Endothelial cell of umbilical vein (primary cell): Measurements from ENCODE around the gene ALLC. TPM values are rescaled to one million over a fixed set of nuclear protein-coding genes. Genes with fewer than 3 reads are reported as not detected.

ENCODE experiments used
- BruUV-seq: library from RNA; stranded (reverse); fragments of 400-500 nt; replicated peaks from 2 replicates; lab custom pipeline; 2021; lab: Mats Ljungman, UMichigan
- CTCF ChIA-PET: fragments of 300-600, 350-600 bp; sonication (Branson Sonifier 250); formaldehyde crosslinking; loops from one replicate; lab custom pipeline; 2021; ENCODE audit warnings: antibody characterized with exemption, inconsistent platforms; lab: Charles Lee
- POLR2A ChIA-PET: fragments of 300-600, 350-600 bp; sonication (Branson Sonifier 250); formaldehyde crosslinking; loops from one replicate; lab custom pipeline; 2021; ENCODE audit warnings: antibody characterized with exemption, inconsistent platforms; lab: Charles Lee
- DNase-seq: peaks from one replicate; pipeline ENCODE4 v3.0.0-alpha.2; 2011; ENCODE audit warnings: low read depth, low spot score
- FAIRE-seq: peaks from 2 replicates; lab custom pipeline; 2011; peaks lifted over from hg19 to GRCh38; lab: Jason Lieb, UNC
- H2AFZ ChIP-seq: 2 replicates; pipeline ENCODE4 v1.6.0; 2012; ENCODE audit warnings: low read depth, low read length, control low read depth, inconsistent platforms
- H3K27ac ChIP-seq: 2 replicates; pipeline ENCODE4 v1.5.1; 2011; ENCODE audit warnings: low read depth, mild to moderate bottlenecking, control low read depth, low read length, moderate library complexity; ENCODE audit not compliant: insufficient read depth
- H3K27me3 ChIP-seq, 2 experiments: 2 replicates each; pipeline versions ENCODE4 v1.6.0 to v1.6.1; 2011; ENCODE audit warnings: low read length in 2 of 2, mixed read lengths in 1 of 2; ENCODE audit not compliant: control insufficient read depth in 2 of 2, insufficient read depth in 2 of 2
- H3K36me3 ChIP-seq, 2 experiments: 2 replicates in 1 of 2; 3 replicates in 1 of 2; pipeline ENCODE4 v1.5.1; 2011; ENCODE audit warnings: low read length in 2 of 2, mild to moderate bottlenecking in 1 of 2, moderate library complexity in 1 of 2; ENCODE audit not compliant: control insufficient read depth in 2 of 2, insufficient read depth in 2 of 2; ENCODE audit errors: extremely low read depth in 1 of 2
- H3K4me1 ChIP-seq: 3 replicates; pipeline ENCODE4 v1.5.1; 2011; ENCODE audit warnings: mild to moderate bottlenecking, low read length; ENCODE audit not compliant: control insufficient read depth, insufficient read depth; ENCODE audit errors: extremely low read depth
- H3K4me2 ChIP-seq: 2 replicates; pipeline ENCODE4 v1.6.1; 2011; ENCODE audit warnings: low read length, control low read depth, mixed read lengths; ENCODE audit not compliant: insufficient read depth
- H3K4me3 ChIP-seq, 3 experiments: fragments of 200-600 bp in 1 of 3; sonication (generic), shearing (Covaris generic) in 1 of 3; replicated peaks in 1 of 3; 2 replicates each; pipeline ENCODE4 v1.5.1; 2011 to 2016; ENCODE audit warnings: control low read depth in 3 of 3, low read length in 3 of 3, mild to moderate bottlenecking in 2 of 3, inconsistent platforms in 1 of 3, low read depth in 1 of 3, moderate library complexity in 1 of 3; ENCODE audit not compliant: insufficient read depth in 1 of 3
- H3K79me2 ChIP-seq: 2 replicates; pipeline ENCODE4 v1.6.0; 2012; ENCODE audit warnings: low read length, inconsistent platforms; ENCODE audit not compliant: control insufficient read depth, insufficient read depth
- H3K9ac ChIP-seq: replicated peaks from 2 replicates; pipeline ENCODE3; 2011; ENCODE audit warnings: low read length, control low read depth; ENCODE audit not compliant: insufficient read depth; ENCODE audit errors: extremely low read depth
- H3K9me1 ChIP-seq: replicated peaks from 3 replicates; pipeline ENCODE4 v1.6.0; 2011; ENCODE audit warnings: mild to moderate bottlenecking, low read length; ENCODE audit not compliant: control insufficient read depth, insufficient read depth; ENCODE audit errors: extremely low read depth
- H3K9me3 ChIP-seq: replicated peaks from 2 replicates; pipeline ENCODE4 v1.5.1; 2012; ENCODE audit warnings: low read length, inconsistent platforms; ENCODE audit not compliant: control insufficient read depth, insufficient read depth
- H4K20me1 ChIP-seq: replicated peaks from 2 replicates; pipeline ENCODE3; 2011; ENCODE audit warnings: mild to moderate bottlenecking, low read length; ENCODE audit not compliant: control insufficient read depth, insufficient read depth; ENCODE audit errors: extremely low read depth
- EZH2 ChIP-seq: IDR thresholded peaks from 2 replicates; pipeline ENCODE4 v1.6.1; 2012; ENCODE audit warnings: borderline replicate concordance, low read depth, mild to moderate bottlenecking, moderate library complexity, low read length, inconsistent platforms; ENCODE audit not compliant: severe bottlenecking
- FOS ChIP-seq: IDR thresholded peaks from 2 replicates; pipeline ENCODE4 v1.6.1; 2011; ENCODE audit warnings: mild to moderate bottlenecking, low read length, moderate library complexity, borderline replicate concordance; ENCODE audit not compliant: insufficient read depth
- GATA2 ChIP-seq: IDR thresholded peaks from 2 replicates; pipeline ENCODE4 v1.7.0; 2011; ENCODE audit warnings: low read depth, mild to moderate bottlenecking, moderate library complexity, mixed read lengths, low read length; ENCODE audit not compliant: insufficient read length, insufficient read depth
- JUN ChIP-seq: IDR thresholded peaks from 2 replicates; pipeline ENCODE4 v1.6.1; 2011; ENCODE audit warnings: borderline replicate concordance, low read depth; ENCODE audit not compliant: insufficient read length, insufficient read depth
- MAX ChIP-seq: IDR thresholded peaks from 2 replicates; pipeline ENCODE4 v1.6.1; 2011; ENCODE audit not compliant: insufficient read depth, insufficient read length
- MYC ChIP-seq: IDR thresholded peaks from one replicate; pipeline ENCODE4 v1.6.1; 2011; ENCODE audit warnings: mild to moderate bottlenecking, low read depth, low read length
- POLR2A ChIP-seq: IDR thresholded peaks from 2 replicates; pipeline ENCODE4 v1.6.1; 2012; ENCODE audit warnings: low read depth, mild to moderate bottlenecking, control low read depth, low read length
- POLR2AphosphoS5 ChIP-seq: IDR thresholded peaks from 2 replicates; pipeline ENCODE4 v1.6.1; 2012; ENCODE audit warnings: low read depth, mild to moderate bottlenecking, control low read depth, low read length, moderate library complexity; ENCODE audit not compliant: insufficient read depth
- dilution Hi-C: fragments of 300-500 bp; cut with MboI; formaldehyde crosslinking; loops from one replicate; pipeline ENCODE4 v1.15.0; 2019; ENCODE audit warnings: low sequenced_read_pairs; ENCODE audit not compliant: extremely low pct_ligation_motif_present
- intact Hi-C: fragments of 100-400 bp; cut with micrococcal nuclease; formaldehyde crosslinking; loops from one replicate; pipeline ENCODE4 v1.10.0; 2022
- polyA plus RNA-seq, 4 experiments: library from polyadenylated mRNA; depleted of rRNA in 3 of 4; stranded (reverse) in 3 of 4; unstranded in 1 of 4; fragments of >200 nt; gene quantifications; 2 replicates each; pipeline versions ENCODE4 v1.2.1 to v1.2.3, GENCODE V29; 2011 to 2012; ENCODE audit warnings: missing spikeins in 1 of 4
- total RNA-seq: library from RNA; stranded (reverse); gene quantifications from 2 replicates; pipeline ENCODE4 v1.2.3, GENCODE V29; 2021
- TF ChIP-seq, protein P1 (sequence below), 2 donors: IDR thresholded peaks; 1 replicate in 1 of 2; 2 replicates in 1 of 2; pipeline ENCODE4 v1.5.1; 2011; ENCODE audit warnings: low read length in 2 of 2, mild to moderate bottlenecking in 2 of 2, moderate library complexity in 2 of 2, control low read depth in 1 of 2, inconsistent platforms in 1 of 2, low read depth in 1 of 2; ENCODE audit not compliant: insufficient read depth in 1 of 2; ENCODE audit errors: extremely low read depth in 1 of 2

The ALLC gene
- total and polyA plus RNA-seq, 2 donors (not counting 3 experiments of a cell fraction or from before 2014, with no cell fraction given) = not detected

GRCh38 chr2:3638456-3638810 is 19.6 kb upstream of the ALLC start:
- no peaks in the 10 kb centered on the region for H4K20me1 ChIP-seq
- no peaks in the 10 kb centered on the region for H3K9me3 ChIP-seq
- no peak overlapping the region for H3K4me3 ChIP-seq
- H3K4me2 ChIP-seq = no peak overlapping the region
- DNase-seq (no peak), FAIRE-seq (no peak)
- H3K27ac ChIP-seq = no peak overlapping the region
- no peak for TF ChIP-seq GATA2
- no peak for TF ChIP-seq MYC
- no peak for TF ChIP-seq POLR2A
- no peak for TF ChIP-seq JUN
- no peak for TF ChIP-seq MAX
- TF ChIP-seq, protein P1, sequence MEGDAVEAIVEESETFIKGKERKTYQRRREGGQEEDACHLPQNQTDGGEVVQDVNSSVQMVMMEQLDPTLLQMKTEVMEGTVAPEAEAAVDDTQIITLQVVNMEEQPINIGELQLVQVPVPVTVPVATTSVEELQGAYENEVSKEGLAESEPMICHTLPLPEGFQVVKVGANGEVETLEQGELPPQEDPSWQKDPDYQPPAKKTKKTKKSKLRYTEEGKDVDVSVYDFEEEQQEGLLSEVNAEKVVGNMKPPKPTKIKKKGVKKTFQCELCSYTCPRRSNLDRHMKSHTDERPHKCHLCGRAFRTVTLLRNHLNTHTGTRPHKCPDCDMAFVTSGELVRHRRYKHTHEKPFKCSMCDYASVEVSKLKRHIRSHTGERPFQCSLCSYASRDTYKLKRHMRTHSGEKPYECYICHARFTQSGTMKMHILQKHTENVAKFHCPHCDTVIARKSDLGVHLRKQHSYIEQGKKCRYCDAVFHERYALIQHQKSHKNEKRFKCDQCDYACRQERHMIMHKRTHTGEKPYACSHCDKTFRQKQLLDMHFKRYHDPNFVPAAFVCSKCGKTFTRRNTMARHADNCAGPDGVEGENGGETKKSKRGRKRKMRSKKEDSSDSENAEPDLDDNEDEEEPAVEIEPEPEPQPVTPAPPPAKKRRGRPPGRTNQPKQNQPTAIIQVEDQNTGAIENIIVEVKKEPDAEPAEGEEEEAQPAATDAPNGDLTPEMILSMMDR (IDR thresholded peaks at IDR 0.05; ENCODE audit: extremely low read depth in 1 of 2, insufficient read depth in 1 of 2, low read depth in 1 of 2, low read length in 2 of 2) = no peak
- no peak for TF ChIP-seq EZH2
- TF ChIP-seq FOS = no peak
- TF ChIP-seq POLR2AphosphoS5 = no peak
- H3K9me1 ChIP-seq = no peaks in the 10 kb centered on the region
- no peak overlapping the region for H2AFZ ChIP-seq
- CTCF ChIA-PET = no interaction called here
- H3K27me3 ChIP-seq = no peaks in the 10 kb centered on the region
- POLR2A ChIA-PET = no interaction called here
- BruUV-seq = no TSS peak
- dilution Hi-C loops = no loop called here
- intact Hi-C loops = no loop called here
- H3K79me2 ChIP-seq = no peaks in the 10 kb centered on the region
- H3K9ac ChIP-seq = no peak overlapping the region
- no peaks in the 10 kb centered on the region for H3K36me3 ChIP-seq
- H3K4me1 ChIP-seq = no peaks in the 10 kb centered on the region
